ENCODE results near the gene TLE2. TPM values are rescaled to one million over a fixed set of nuclear protein-coding genes. Genes with fewer than 3 reads are reported as not detected.

TLE2 gene
- total RNA-seq, 1 experiment from 2014 or later = 13.7 TPM

GRCh38 chr19:3065675-3066357 lies 36.7 kb upstream of the TLE2 start:
- H3F3A ChIP-seq (ENCODE audit: insufficient read depth, low read depth) = peaks cover 7% of the 10 kb centered on the region; the same call in 1 of the 2 replicates
- no TSS peak for BruUV-seq (replicated peaks)
- H3K9me2 ChIP-seq (ENCODE audit: insufficient read depth) = no peaks in the 10 kb centered on the region
- no peaks in the 10 kb centered on the region for H3K27me3 ChIP-seq (ENCODE audit: insufficient read depth, low read depth)
- H3K9me3 ChIP-seq (ENCODE audit: insufficient read depth, low read depth) = no peaks in the 10 kb centered on the region
- CTCF ChIA-PET = no interaction called here
- POLR2A ChIA-PET (ENCODE audit: unreplicated experiment) = no interaction called here
- H3K79me2 ChIP-seq (ENCODE audit: low read depth) = no peaks in the 10 kb centered on the region
- H3K4me2 ChIP-seq = no peak overlapping the region
- H3K27ac ChIP-seq = no peak overlapping the region
- H3K4me3 ChIP-seq = no peak overlapping the region
- no peak for DNase-seq
- H3K36me3 ChIP-seq (ENCODE audit: low read depth) = no peaks in the 10 kb centered on the region
- no peaks in the 10 kb centered on the region for H4K20me1 ChIP-seq (ENCODE audit: insufficient read depth)
- TF ChIP-seq EZH2 (IDR thresholded peaks at IDR 0.05; ENCODE audit: low read depth) = no peak
- TF ChIP-seq, protein P1, sequence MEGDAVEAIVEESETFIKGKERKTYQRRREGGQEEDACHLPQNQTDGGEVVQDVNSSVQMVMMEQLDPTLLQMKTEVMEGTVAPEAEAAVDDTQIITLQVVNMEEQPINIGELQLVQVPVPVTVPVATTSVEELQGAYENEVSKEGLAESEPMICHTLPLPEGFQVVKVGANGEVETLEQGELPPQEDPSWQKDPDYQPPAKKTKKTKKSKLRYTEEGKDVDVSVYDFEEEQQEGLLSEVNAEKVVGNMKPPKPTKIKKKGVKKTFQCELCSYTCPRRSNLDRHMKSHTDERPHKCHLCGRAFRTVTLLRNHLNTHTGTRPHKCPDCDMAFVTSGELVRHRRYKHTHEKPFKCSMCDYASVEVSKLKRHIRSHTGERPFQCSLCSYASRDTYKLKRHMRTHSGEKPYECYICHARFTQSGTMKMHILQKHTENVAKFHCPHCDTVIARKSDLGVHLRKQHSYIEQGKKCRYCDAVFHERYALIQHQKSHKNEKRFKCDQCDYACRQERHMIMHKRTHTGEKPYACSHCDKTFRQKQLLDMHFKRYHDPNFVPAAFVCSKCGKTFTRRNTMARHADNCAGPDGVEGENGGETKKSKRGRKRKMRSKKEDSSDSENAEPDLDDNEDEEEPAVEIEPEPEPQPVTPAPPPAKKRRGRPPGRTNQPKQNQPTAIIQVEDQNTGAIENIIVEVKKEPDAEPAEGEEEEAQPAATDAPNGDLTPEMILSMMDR (conservative IDR thresholded peaks at IDR 0.05) = no peak
- no peak overlapping the region for H2AFZ ChIP-seq
- no peaks in the 10 kb centered on the region for H3K4me1 ChIP-seq (replicated peaks; ENCODE audit: insufficient read depth)
- intact Hi-C loops (cut with micrococcal nuclease; ENCODE audit: unreplicated experiment) = no loop called here

GRCh38 chr19:3064011-3064330 lies 34.9 kb upstream of the TLE2 start:
- no peaks in the 10 kb centered on the region for H3K27me3 ChIP-seq (ENCODE audit: insufficient read depth, low read depth)
- H4K20me1 ChIP-seq (ENCODE audit: insufficient read depth) = no peaks in the 10 kb centered on the region
- no peak overlapping the region for H2AFZ ChIP-seq
- H3K9me2 ChIP-seq (ENCODE audit: insufficient read depth) = no peaks in the 10 kb centered on the region
- ChIA-PET CTCF (no interaction called here), POLR2A (ENCODE audit: unreplicated experiment) (no interaction called here)
- H3K27ac ChIP-seq = no peak overlapping the region
- TF ChIP-seq, protein P1 (conservative IDR thresholded peaks at IDR 0.05) = no peak
- TF ChIP-seq EZH2 (IDR thresholded peaks at IDR 0.05; ENCODE audit: low read depth) = no peak
- H3K4me2 ChIP-seq = no peak overlapping the region
- no peaks in the 10 kb centered on the region for H3K4me1 ChIP-seq (replicated peaks; ENCODE audit: insufficient read depth)
- peaks cover 11% of the 10 kb centered on the region; the same call in 1 of the 2 replicates for H3F3A ChIP-seq (ENCODE audit: insufficient read depth, low read depth)
- H3K9me3 ChIP-seq (ENCODE audit: insufficient read depth, low read depth) = no peaks in the 10 kb centered on the region
- H3K36me3 ChIP-seq (ENCODE audit: low read depth) = no peaks in the 10 kb centered on the region
- H3K79me2 ChIP-seq (ENCODE audit: low read depth) = no peaks in the 10 kb centered on the region
- BruUV-seq (replicated peaks) = no TSS peak
- no peak overlapping the region for H3K4me3 ChIP-seq
- no peak for DNase-seq
- intact Hi-C loops (cut with micrococcal nuclease; ENCODE audit: unreplicated experiment) = no loop called here

DNA sequence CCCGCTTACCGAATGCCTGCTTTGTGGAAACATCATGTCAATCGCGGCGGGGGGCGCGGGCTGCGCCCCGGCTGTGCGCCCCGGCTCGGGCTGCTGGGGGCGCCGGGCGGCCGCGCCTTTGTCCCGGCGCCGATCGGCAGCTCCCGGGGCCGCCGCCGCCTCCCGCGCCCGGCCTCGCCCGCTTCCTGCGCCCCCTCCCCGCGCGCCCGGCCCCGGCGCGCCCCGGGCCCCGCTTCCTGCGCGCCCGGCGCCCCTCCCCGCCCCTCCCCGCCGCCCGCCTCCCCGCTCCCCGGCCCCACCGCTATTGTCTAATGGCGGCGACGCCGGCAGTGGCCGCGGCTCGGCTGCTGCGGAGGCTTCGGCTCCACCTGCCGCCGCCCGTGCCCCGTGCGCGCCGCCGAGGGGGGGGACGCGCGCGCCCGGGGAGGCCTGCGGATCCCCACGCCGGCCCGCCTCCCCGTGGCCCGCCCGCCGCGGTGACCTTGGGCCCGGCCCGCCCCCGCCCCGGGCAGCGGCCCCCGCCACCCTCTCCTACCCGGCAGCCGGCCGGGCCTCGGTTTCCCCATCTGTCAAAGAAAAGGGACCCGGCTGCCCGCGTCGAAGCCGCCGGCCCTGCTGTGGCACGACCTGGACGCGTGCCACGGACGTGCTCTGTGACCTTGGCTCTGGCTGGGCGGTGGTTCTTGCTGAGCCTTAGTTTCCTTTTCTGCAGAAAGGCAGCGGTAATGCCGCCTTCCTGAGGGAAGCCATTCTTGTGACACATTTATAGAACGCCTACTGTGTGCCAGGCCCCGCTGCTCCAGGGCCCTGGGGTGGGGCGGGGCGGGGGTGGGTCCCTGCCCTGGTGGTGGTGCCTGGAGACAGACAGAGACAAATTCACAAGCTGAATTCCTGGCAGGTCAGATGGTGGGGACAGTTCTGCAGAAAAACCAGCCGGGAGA lies 33.4 kb upstream of the TLE2 start, which contains the start of gene TLE5:
Gene TLE5 (minus strand): TSS at position 331 of the 941 bp plus-strand sequence. CDS start 295 bp downstream, at position 36.
- Histone ChIP-seq H3K4me2 (peak within 1 kb of the TSS; percentile 66), H4K20me1 (ENCODE audit: insufficient read depth) (no peaks in the 10 kb centered on the region; the same call in 1 of the 2 replicates), H2AFZ (no peak within 1 kb of the TSS), H3K79me2 (ENCODE audit: low read depth) (no peaks in the 10 kb centered on the region), H3K27ac (no peak within 1 kb of the TSS), H3K9me2 (ENCODE audit: insufficient read depth) (no peaks in the 10 kb centered on the region), H3K4me1 (replicated peaks; ENCODE audit: insufficient read depth) (no peaks in the 10 kb centered on the region), H3K4me3 (peak within 1 kb of the TSS; percentile 59), H3K27me3 (ENCODE audit: insufficient read depth, low read depth) (no peaks in the 10 kb centered on the region), H3F3A (ENCODE audit: insufficient read depth, low read depth) (peaks cover 14% of the 10 kb centered on the region; the same call in 1 of the 2 replicates), H3K9me3 (ENCODE audit: insufficient read depth, low read depth) (no peaks in the 10 kb centered on the region), H3K36me3 (ENCODE audit: low read depth) (no peaks in the 10 kb centered on the region)
- intact Hi-C loops (cut with micrococcal nuclease; ENCODE audit: unreplicated experiment) = no loop called here
- POLR2A ChIA-PET (ENCODE audit: unreplicated experiment) = interaction anchor here (0.8 kb wide), 1 partner anchor 27 kb away, joined by 4 read pairs; no protein-coding TSS in a partner anchor
- DNase-seq = peak in 1 of 2 experiments; percentile 54
- CTCF ChIA-PET = no interaction called here
- TF ChIP-seq, protein P1 (conservative IDR thresholded peaks at IDR 0.05) = no peak
- no peak for TF ChIP-seq EZH2 (IDR thresholded peaks at IDR 0.05; ENCODE audit: low read depth)
- no TSS peak for BruUV-seq (replicated peaks)

Data from PC-9 (cell line).